ENCODE results near the gene SHB. TPM values are rescaled to one million over a fixed set of nuclear protein-coding genes. Genes with fewer than 3 reads are reported as not detected.

Gene SHB
- total RNA-seq, 1 donor from 2014 or later = 16.7 TPM

- H3K27me3 Mint-ChIP-seq (ENCODE audit: unreplicated experiment) = no peaks in the 10 kb centered on the region
- H3K4me3 Mint-ChIP-seq (ENCODE audit: unreplicated experiment) = no peak overlapping the region
- no peaks in the 10 kb centered on the region for H3K36me3 Mint-ChIP-seq (ENCODE audit: unreplicated experiment)
- TF ChIP-seq CTCF (IDR thresholded peaks at IDR 0.05) = no peak
- H3K27ac Mint-ChIP-seq (ENCODE audit: unreplicated experiment) = peak overlapping the region; percentile 91
- H3K4me1 Mint-ChIP-seq (ENCODE audit: unreplicated experiment) = peaks cover 48% of the 10 kb centered on the region
- H3K9me3 Mint-ChIP-seq (ENCODE audit: unreplicated experiment) = no peaks in the 10 kb centered on the region
- no peak for DNase-seq (ENCODE audit: extremely low spot score, unreplicated experiment)
Measured at GRCh38 chr9:38016375-38017135, 52.5 kb downstream of the SHB start.

- H3K4me1 Mint-ChIP-seq (ENCODE audit: unreplicated experiment) = peaks cover 50% of the 10 kb centered on the region
- H3K4me3 Mint-ChIP-seq (ENCODE audit: unreplicated experiment) = no peak overlapping the region
- TF ChIP-seq CTCF (IDR thresholded peaks at IDR 0.05) = no peak
- H3K27ac Mint-ChIP-seq (ENCODE audit: unreplicated experiment) = no peak overlapping the region
- H3K36me3 Mint-ChIP-seq (ENCODE audit: unreplicated experiment) = no peaks in the 10 kb centered on the region
- no peaks in the 10 kb centered on the region for H3K9me3 Mint-ChIP-seq (ENCODE audit: unreplicated experiment)
- no peak for DNase-seq (ENCODE audit: extremely low spot score, unreplicated experiment)
- H3K27me3 Mint-ChIP-seq (ENCODE audit: unreplicated experiment) = no peaks in the 10 kb centered on the region
Measured at GRCh38 chr9:38015906-38016305, 53.1 kb downstream of the SHB start.

GRCh38 chr9:38015266-38015665, 53.8 kb downstream of the SHB start:
- no peaks in the 10 kb centered on the region for H3K27me3 Mint-ChIP-seq (ENCODE audit: unreplicated experiment)
- DNase-seq (ENCODE audit: extremely low spot score, unreplicated experiment) = no peak
- H3K4me3 Mint-ChIP-seq (ENCODE audit: unreplicated experiment) = no peak overlapping the region
- no peaks in the 10 kb centered on the region for H3K9me3 Mint-ChIP-seq (ENCODE audit: unreplicated experiment)
- TF ChIP-seq CTCF (IDR thresholded peaks at IDR 0.05) = no peak
- peaks cover 47% of the 10 kb centered on the region for H3K4me1 Mint-ChIP-seq (ENCODE audit: unreplicated experiment)
- H3K36me3 Mint-ChIP-seq (ENCODE audit: unreplicated experiment) = no peaks in the 10 kb centered on the region
- H3K27ac Mint-ChIP-seq (ENCODE audit: unreplicated experiment) = no peak overlapping the region

- no peaks in the 10 kb centered on the region for H3K9me3 Mint-ChIP-seq (ENCODE audit: unreplicated experiment)
- no peaks in the 10 kb centered on the region for H3K36me3 Mint-ChIP-seq (ENCODE audit: unreplicated experiment)
- no peak overlapping the region for H3K4me3 Mint-ChIP-seq (ENCODE audit: unreplicated experiment)
- no peaks in the 10 kb centered on the region for H3K27me3 Mint-ChIP-seq (ENCODE audit: unreplicated experiment)
- DNase-seq (ENCODE audit: extremely low spot score, unreplicated experiment) = no peak
- no peak overlapping the region for H3K27ac Mint-ChIP-seq (ENCODE audit: unreplicated experiment)
- TF ChIP-seq CTCF (IDR thresholded peaks at IDR 0.05) = no peak
- H3K4me1 Mint-ChIP-seq (ENCODE audit: unreplicated experiment) = peaks cover 44% of the 10 kb centered on the region
Measured at GRCh38 chr9:38012767-38013450, 56.1 kb downstream of the SHB start.

GRCh38 chr9:38011991-38012390, 57.0 kb downstream of the SHB start:
- peaks cover 43% of the 10 kb centered on the region for H3K4me1 Mint-ChIP-seq (ENCODE audit: unreplicated experiment)
- H3K27ac Mint-ChIP-seq (ENCODE audit: unreplicated experiment) = no peak overlapping the region
- no peaks in the 10 kb centered on the region for H3K27me3 Mint-ChIP-seq (ENCODE audit: unreplicated experiment)

More at GRCh38 chr9:38011991-38012390, 57.0 kb downstream of the SHB start:
- H3K36me3 Mint-ChIP-seq (ENCODE audit: unreplicated experiment) = no peaks in the 10 kb centered on the region
- H3K9me3 Mint-ChIP-seq (ENCODE audit: unreplicated experiment) = no peaks in the 10 kb centered on the region
- no peak overlapping the region for H3K4me3 Mint-ChIP-seq (ENCODE audit: unreplicated experiment)
- DNase-seq (ENCODE audit: extremely low spot score, unreplicated experiment) = no peak
- no peak for TF ChIP-seq CTCF (IDR thresholded peaks at IDR 0.05)

Data from osteocyte (in vitro differentiated cells).